Regular cardiac myocyte (primary cell): ENCODE results near the gene LIN52. TPM values are rescaled to one million over a fixed set of nuclear protein-coding genes. Genes with fewer than 3 reads are reported as not detected.

Source experiments
- total RNA-seq: library from RNA; depleted of rRNA; stranded (reverse); fragments of >200 nt; gene quantifications from 2 replicates; pipeline ENCODE4 v1.2.3, GENCODE V29; 2014

LIN52 gene
- total RNA-seq, result 10.7 and 12.1 TPM in 2 replicates

GRCh38 chr14:74084277-74085046 is at the start of gene LIN52, which contains the start of gene ALDH6A1:
TSS of gene LIN52 (plus strand) at chr14:74084956. CDS start at chr14:74084975, 19 bp downstream.
TSS of gene ALDH6A1 (minus strand) at chr14:74084453. CDS start at chr14:74084394, 59 bp downstream.

GRCh38 chr14:74238974-74239847 is 154.5 kb downstream of the LIN52 start, which contains the start of gene VSX2:
TSS of gene VSX2 (plus strand) at chr14:74239449. CDS start at chr14:74239562, 113 bp downstream.

Other genes with a start within 250 kb of the LIN52 start
- gene PTGR2, start 233.1 kb upstream of the LIN52 start, total RNA-seq, result 3.3 and 9.6 TPM in 2 replicates
- gene ZNF410, start 198.1 kb upstream of the LIN52 start, total RNA-seq, result 78.8 and 102 TPM in 2 replicates
- 2.7 and 5.4 TPM in 2 replicates for gene FAM161B, start 134.9 kb upstream of the LIN52 start, total RNA-seq
- gene COQ6, start 134.7 kb upstream of the LIN52 start, total RNA-seq, result 22.6 and 27.8 TPM in 2 replicates
- 8.1 and 9.6 TPM in 2 replicates for gene ENTPD5, start 65.7 kb upstream of the LIN52 start, total RNA-seq
- gene BBOF1, start 65.6 kb upstream of the LIN52 start, total RNA-seq, result 5.8 and 9.0 TPM in 2 replicates
- gene ALDH6A1, start 503 bp upstream of the LIN52 start, total RNA-seq, result 24.5 and 28.2 TPM in 2 replicates
- not detected in 2 replicates for gene VSX2, start 154.5 kb downstream of the LIN52 start, total RNA-seq
- gene ABCD4, start 218.0 kb downstream of the LIN52 start, total RNA-seq, result 27.6 and 29.9 TPM in 2 replicates